ENCODE measurements around the gene ANAPC13. TPM values are rescaled to one million over a fixed set of nuclear protein-coding genes. Genes with fewer than 3 reads are reported as not detected.

ANAPC13 gene, protein sequence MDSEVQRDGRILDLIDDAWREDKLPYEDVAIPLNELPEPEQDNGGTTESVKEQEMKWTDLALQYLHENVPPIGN
- total RNA-seq (10 to 100 TPM; 46.7 to 78.1 (median 61.1) TPM), polyA plus RNA-seq (10 to 100 TPM; 50.8 to 88.9 (median 56.9) TPM)

DNA sequence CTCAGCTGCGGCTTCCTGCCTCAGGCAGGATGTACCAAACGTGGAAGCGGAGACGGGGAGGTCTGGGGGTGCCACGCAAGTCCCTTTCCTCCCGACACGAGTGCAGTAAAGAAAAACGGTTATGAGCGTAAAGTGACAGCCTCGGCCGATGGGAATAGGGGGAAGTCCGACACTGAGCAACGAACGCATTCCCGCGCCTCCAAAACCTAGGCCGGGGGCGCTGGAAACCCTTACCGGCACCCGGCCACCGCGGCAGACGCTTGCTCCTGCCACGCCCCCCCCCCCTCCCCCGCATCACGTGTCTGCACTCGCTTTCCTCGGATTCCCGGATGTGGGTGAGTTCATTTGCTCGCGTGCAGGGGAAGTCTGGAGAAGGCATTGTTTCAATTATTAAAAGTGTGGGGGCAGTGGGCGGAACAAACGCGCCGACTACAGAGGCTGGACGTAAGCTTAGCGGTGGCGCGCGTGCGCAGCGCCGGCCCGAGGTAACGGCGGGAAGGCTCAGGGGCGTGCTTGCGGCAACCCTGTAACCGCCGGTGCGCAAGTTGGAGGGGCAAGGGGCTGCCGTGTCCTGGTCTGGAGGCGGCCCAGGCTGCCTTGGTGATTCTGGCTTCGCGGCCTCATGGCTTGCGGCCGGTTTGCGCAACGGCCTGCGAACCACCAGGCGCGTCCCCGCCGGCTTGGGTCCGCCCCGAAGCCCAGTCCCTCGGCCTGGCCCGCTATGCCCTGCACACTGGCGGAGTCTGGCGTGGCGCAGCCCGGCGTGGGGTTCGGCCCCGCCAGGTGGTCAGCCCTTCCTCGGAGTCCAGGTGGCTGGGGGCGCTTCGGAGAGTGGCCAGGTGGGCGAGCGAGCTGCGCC is at the start of gene ANAPC13, which contains the start of gene CEP63:
TSS of gene ANAPC13 (minus strand) at position 268 of the 859 bp plus-strand sequence. CDS start 3,081 bp downstream, outside the sequence.
TSS of gene CEP63 (plus strand) at position 340 of the 859 bp plus-strand sequence. CDS start 9,264 bp downstream, outside the sequence.
- no peaks in the 10 kb centered on the region for H3K27me3 ChIP-seq
- peak within 1 kb of the TSS; percentile 59 to 81 (median 75) for H3K4me3 ChIP-seq
- peak; percentile 98 for DNase-seq
- WGBS, 2 donors: 0% methylated on average over 81 of the region's 81 CpGs
- TF ChIP-seq POLR2A (IDR thresholded peaks at IDR 0.05) (peak; percentile 35 to 62), EP300 (IDR thresholded peaks at IDR 0.05) (no peak), POLR2AphosphoS5 (IDR thresholded peaks at IDR 0.05) (peak; percentile 84 to 91 (median 88))
- TF ChIP-seq, protein P1, sequence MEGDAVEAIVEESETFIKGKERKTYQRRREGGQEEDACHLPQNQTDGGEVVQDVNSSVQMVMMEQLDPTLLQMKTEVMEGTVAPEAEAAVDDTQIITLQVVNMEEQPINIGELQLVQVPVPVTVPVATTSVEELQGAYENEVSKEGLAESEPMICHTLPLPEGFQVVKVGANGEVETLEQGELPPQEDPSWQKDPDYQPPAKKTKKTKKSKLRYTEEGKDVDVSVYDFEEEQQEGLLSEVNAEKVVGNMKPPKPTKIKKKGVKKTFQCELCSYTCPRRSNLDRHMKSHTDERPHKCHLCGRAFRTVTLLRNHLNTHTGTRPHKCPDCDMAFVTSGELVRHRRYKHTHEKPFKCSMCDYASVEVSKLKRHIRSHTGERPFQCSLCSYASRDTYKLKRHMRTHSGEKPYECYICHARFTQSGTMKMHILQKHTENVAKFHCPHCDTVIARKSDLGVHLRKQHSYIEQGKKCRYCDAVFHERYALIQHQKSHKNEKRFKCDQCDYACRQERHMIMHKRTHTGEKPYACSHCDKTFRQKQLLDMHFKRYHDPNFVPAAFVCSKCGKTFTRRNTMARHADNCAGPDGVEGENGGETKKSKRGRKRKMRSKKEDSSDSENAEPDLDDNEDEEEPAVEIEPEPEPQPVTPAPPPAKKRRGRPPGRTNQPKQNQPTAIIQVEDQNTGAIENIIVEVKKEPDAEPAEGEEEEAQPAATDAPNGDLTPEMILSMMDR (IDR thresholded peaks at IDR 0.05): no peak
- no peaks in the 10 kb centered on the region for H3K9me3 ChIP-seq
- H3K36me3 ChIP-seq: peaks cover 5 to 20% (median 11%) of the 10 kb centered on the region in 4 donors
- intact Hi-C loops (cut with DNase I): loop anchor here (5.0 kb wide), 4 partner anchors 114 to 1764 kb away; partner anchors contain the start of genes AMOTL2, CDV3 and NPHP3
- H3K27ac ChIP-seq: peak within 1 kb of the TSS; percentile 94 to 97 (median 96)
- H3K4me1 ChIP-seq: peaks cover 0 to 41% (median 32%) of the 10 kb centered on the region in 4 donors

DNA sequence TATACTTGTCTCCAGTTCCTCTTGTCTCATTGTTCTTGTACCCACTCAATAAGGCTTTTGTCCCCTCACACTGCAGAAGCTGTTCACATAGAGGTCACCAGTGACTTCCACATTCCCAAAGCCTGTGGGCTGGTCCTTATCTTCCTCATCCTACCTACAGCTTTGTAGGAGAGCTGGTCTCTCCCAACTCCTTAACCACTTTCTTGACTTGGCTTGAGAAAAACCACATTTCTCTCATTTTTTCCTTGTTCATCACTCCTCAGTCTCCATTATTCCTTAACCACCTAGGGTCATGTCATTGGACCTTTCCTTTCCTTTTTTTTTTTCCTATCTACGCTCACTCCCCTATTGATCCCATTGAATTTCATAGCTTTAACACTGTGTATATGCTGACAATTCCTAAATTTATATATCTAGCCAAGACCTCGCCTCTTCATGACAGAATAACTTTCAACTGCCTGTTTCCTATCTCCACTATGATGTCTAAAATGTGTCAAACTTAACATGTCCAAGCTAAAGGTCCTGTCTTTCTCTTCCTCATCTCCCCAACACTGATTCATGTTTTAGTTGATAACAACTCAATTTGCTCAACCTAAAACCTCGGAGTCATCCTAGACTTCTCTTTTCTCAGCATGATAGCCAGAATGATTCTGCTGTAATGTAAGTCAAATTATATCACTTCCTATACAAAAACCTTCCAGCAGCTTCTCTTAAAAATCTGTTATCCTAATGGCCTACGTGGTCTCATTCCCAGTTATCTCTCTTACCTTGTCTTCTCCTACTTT is 49.6 kb upstream of the ANAPC13 start:
- no peak for TF ChIP-seq POLR2AphosphoS5 (IDR thresholded peaks at IDR 0.05)
- no peak for TF ChIP-seq POLR2A (IDR thresholded peaks at IDR 0.05)
- TF ChIP-seq EP300 (IDR thresholded peaks at IDR 0.05): no peak
- TF ChIP-seq, protein P1 (IDR thresholded peaks at IDR 0.05): no peak
- no peaks in the 10 kb centered on the region for H3K27me3 ChIP-seq
- no peaks in the 10 kb centered on the region for H3K4me1 ChIP-seq
- intact Hi-C loops (cut with DNase I): no loop called here
- 93 to 94% methylated on average over 4 of the region's 4 CpGs for WGBS, 2 donors
- no peak overlapping the region for H3K4me3 ChIP-seq
- no peak for DNase-seq
- peaks cover 0 to 74% (median 14%) of the 10 kb centered on the region in 4 donors for H3K36me3 ChIP-seq
- no peaks in the 10 kb centered on the region for H3K9me3 ChIP-seq
- H3K27ac ChIP-seq: no peak overlapping the region

DNA sequence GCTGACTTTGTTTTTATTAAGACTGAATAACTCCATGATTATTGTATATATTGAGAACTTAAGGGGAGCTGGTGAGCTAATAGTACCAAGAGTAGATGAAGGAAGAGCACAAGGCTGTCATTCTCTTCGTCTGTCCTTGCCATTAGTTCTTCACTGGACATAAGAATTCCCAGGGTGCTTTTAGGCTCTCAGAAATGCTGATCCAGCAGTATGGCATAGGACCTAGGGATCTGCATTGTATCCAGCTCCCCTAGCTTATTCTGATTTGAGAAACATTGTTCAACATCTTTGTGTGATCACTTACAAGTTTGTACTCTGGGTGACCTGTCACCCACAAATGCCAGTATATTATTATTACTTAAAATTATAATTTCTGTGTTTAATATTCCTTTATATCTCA is 47.7 kb upstream of the ANAPC13 start:
- no peak for DNase-seq
- Histone ChIP-seq H3K27me3 (no peaks in the 10 kb centered on the region), H3K4me3 (no peak overlapping the region), H3K9me3 (no peaks in the 10 kb centered on the region), H3K36me3 (peaks cover 0 to 55% (median 12%) of the 10 kb centered on the region in 4 donors), H3K4me1 (no peaks in the 10 kb centered on the region), H3K27ac (no peak overlapping the region)
- WGBS, 2 donors: 85 to 86% methylated on average over 1 of the region's 1 CpG
- TF ChIP-seq POLR2A (IDR thresholded peaks at IDR 0.05): no peak
- TF ChIP-seq POLR2AphosphoS5 (IDR thresholded peaks at IDR 0.05): no peak
- TF ChIP-seq EP300 (IDR thresholded peaks at IDR 0.05): no peak
- TF ChIP-seq, protein P1 (IDR thresholded peaks at IDR 0.05): no peak
- intact Hi-C loops (cut with DNase I): no loop called here

DNA sequence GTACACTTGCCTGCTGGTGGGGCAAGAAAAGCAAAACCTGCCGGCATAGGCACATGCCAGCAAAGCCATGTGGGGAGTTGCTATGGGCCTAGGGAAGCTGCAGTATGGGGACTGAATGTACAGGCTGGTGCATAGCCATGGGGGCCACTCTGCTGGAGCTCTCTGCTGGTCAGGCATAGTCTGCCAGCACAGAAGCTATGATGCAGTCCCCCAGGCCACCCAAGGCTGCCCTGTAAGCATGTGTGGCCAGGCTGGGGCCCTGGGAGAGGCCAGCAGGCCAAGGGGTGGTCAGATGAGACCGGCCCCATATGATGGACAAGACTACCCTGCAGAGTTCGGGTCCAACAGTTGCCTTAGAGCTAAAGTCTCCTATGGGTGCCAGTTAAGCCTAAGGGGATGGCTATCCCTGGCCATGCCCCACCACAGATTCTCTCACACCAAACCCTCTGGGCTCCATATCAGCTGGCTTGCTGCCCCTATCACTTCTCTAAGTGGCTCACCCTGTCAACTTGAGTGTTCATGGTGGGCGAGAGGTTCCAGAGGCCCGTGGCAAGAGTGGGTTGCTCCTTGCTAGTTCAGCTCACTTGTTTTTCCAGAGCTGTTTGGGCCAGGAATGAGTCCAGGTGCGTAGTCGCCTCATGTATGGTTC is 41.9 kb upstream of the ANAPC13 start:
- H3K27me3 ChIP-seq: no peaks in the 10 kb centered on the region
- DNase-seq: no peak
- 98% methylated on average over 7 of the region's 7 CpGs for WGBS, 2 donors
- H3K27ac ChIP-seq: no peak overlapping the region
- H3K9me3 ChIP-seq: peaks cover 3 to 15% (median 7%) of the 10 kb centered on the region in 4 donors
- intact Hi-C loops (cut with DNase I): no loop called here
- TF ChIP-seq EP300 (IDR thresholded peaks at IDR 0.05) (no peak), POLR2AphosphoS5 (IDR thresholded peaks at IDR 0.05) (no peak), POLR2A (IDR thresholded peaks at IDR 0.05) (no peak)
- TF ChIP-seq, protein P1 (IDR thresholded peaks at IDR 0.05): no peak
- no peak overlapping the region for H3K4me3 ChIP-seq
- no peaks in the 10 kb centered on the region for H3K4me1 ChIP-seq
- peaks cover 0 to under 1% (median 0%) of the 10 kb centered on the region in 4 donors for H3K36me3 ChIP-seq

Measured in sigmoid colon (tissue), 7 donors.